ENCODE data around the gene RACK1.
"Not testable (repeated sequence)": the region's sequence is repeated elsewhere in the genome, so short reads cannot be mapped to it uniquely, and the experiment has no call there.

Gene RACK1

GRCh38 chr5:181243564-181244343, at the start of gene RACK1:
Gene RACK1, minus strand, starts transcription at chr5:181243906. Its CDS starts 106 bp downstream, at chr5:181243800.
- DNase-seq: peak; percentile 82

- not testable (repeated sequence) for DNase-seq
These were observed 43.6 kb upstream of the RACK1 start for GRCh38 chr5:181287331-181287730.

DNA sequence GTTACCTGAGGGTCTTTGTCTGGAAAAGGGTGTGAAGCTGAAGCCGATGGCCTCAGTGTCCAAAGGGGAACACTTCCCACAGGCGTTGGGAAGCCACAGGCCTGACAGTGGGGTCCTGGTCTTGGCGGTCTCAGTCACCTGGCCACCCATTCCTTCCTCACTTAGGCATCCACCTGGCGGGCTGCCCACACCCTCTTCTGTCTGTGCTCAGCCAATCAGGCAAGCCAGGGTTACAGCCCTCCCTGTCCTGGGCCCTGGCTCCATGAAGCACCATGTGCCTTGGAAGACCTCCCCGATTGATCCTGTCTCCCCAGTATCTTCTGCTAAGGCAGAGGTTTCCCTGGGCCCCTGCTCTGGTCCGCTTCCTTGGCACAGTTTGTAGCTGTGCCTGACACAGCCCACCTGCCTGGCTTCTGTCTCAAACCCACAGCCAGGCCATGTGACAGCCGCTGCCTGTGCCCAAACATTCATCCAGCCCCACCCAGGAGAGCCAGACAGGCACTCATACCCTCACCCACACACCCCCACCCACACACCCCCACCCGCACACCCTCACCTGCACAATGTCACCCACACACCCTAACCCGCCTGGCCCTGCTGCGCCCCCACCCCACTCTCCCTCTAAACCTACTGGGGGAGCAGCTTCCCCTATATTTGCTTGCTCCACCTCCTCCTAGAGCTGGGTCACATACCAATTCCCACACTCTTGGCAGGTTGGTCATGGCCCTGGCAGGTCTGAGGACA, 42.4 kb upstream of the RACK1 start:
- not testable (repeated sequence) for DNase-seq

- not testable (repeated sequence) for DNase-seq
These were observed 40.4 kb upstream of the RACK1 start for GRCh38 chr5:181283841-181284755.

GRCh38 chr5:181283347-181283746, 39.6 kb upstream of the RACK1 start:
- no peak for DNase-seq

DNA sequence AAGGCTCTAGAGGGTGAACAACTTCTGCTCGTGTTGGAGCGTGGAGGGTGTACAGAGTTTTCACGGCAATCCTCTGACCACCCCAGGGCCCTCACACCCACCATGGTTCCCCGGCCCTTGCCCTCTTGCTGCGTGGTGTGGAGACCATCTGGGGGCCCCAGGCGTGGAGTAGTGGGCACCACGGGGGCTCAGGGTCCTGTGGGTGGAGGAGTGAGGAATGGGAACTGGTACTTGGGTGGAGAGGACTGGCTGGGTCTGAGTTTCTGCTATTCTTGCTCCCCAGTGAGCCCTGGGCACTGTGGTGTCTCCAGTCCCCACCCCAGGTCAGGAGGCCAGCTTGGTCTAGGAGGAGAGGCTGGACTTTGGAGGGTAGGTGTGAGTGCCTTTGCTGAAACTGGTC, 39.2 kb upstream of the RACK1 start:
- DNase-seq: no peak

- DNase-seq: not testable (repeated sequence)
These were observed 38.7 kb upstream of the RACK1 start for GRCh38 chr5:181282415-181282814.

GRCh38 chr5:181281984-181282316, 38.2 kb upstream of the RACK1 start:
- DNase-seq: no peak

DNA sequence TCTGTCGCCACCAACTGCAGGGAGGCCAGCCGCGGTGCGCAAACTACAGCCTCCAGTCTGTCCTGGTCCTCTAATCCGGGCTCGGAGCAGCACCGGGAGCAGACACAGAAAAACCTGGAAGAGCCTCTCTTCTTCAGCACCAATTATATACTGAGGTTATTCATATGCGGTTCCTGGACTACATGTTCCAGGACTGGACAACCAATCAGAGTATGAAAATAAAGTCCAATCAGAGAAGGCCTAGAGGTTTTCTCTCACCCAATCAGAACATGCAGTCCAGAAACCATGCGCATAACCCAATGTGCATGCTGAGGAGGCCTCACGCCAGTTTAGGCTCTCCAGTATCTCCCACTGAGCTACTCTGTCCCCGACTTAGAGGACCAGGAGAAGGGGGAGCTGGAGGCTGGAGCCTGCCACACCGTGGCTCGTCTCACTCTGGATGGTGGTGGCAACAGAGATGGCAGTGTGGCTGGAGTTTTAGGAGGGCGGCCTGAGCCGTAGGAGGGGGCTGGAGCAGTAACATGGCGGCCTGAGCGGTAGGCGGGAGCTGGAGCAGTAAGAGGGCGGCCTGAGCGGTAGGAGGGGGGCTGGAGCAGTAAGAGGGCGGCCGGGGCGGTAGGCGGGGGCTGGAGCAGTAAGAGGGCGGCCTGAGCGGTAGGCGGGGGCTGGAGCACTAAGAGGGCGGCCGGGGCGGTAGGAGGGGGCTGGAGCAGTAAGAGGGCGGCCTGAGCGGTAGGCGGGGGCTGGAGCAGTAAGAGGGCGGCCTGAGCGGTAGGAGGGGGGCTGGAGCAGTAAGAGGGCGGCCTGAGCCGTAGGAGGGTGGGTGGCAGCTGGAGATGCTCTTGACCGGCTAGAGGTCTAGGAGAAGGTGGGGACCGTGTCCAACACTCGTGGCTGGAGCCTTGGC, 37.6 kb upstream of the RACK1 start:
- DNase-seq: no peak

- no peak for DNase-seq
These were observed 36.6 kb upstream of the RACK1 start for GRCh38 chr5:181280251-181280762.

- DNase-seq: not testable (repeated sequence)
These were observed 29.7 kb upstream of the RACK1 start for GRCh38 chr5:181273433-181273744.

- no peak for DNase-seq
These were observed 27.4 kb upstream of the RACK1 start for GRCh38 chr5:181271081-181271480.

DNA sequence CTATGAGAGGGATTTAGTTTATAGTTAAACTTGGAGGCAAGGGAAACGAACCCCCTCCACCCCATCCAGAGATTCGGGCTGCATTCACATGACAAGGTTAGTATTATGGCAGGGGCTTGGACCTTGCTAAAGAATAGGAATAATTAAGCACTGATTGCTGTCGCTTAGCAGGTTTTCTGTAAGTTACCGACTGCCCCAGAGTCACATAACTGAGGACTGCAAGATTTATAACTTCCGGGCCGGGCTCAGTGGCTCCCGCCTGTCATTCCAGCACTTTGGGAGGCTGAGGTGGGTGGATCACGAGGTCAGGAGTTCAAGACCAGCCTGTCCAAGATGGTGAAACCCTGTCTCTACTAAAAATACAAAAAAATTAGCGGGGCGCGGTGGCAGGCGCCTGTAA, 24.2 kb upstream of the RACK1 start:
- DNase-seq: not testable (repeated sequence)

- DNase-seq: not testable (repeated sequence)
These were observed 23.7 kb upstream of the RACK1 start for GRCh38 chr5:181267291-181267904.

DNA sequence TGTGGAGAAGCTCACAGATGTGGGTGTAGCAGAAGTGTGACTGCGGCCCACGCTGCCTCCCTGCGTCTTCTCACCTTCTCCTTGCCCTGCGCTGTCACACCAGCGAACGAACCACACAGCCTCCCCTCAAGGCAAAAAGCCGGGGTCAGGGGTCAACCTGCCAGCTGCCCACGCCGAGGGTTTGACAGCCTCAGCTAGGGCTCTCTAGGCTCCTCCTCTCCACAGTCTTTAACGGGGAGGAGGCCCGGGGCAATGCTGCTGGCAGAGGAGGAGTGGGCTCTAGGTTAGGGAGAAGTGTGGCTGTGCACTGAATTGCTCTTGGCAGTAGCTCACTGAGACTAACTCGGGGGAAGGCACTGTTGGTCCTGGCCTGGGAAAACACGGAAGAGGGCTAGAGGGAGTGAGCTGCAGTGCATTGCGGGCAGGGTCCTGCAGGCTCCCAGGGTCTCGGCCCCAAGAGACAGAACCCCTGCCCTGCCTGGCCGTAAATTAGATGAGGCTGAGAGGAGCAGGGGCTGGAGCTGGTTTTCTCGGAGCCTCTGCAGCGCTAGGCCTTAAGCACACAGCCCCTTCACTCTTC, 21.5 kb upstream of the RACK1 start:
- no peak for DNase-seq

GRCh38 chr5:181263633-181264032, 19.9 kb upstream of the RACK1 start:
- no peak for DNase-seq

GRCh38 chr5:181261320-181262049, 17.8 kb upstream of the RACK1 start:
- peak; percentile 43 for DNase-seq

- DNase-seq: peak; percentile 81
These were observed 17.1 kb upstream of the RACK1 start, which contains the start of gene TRIM52 for GRCh38 chr5:181260720-181261319. Gene TRIM52, minus strand, starts transcription at chr5:181261143. Its CDS starts 330 bp downstream, at chr5:181260813.

DNA sequence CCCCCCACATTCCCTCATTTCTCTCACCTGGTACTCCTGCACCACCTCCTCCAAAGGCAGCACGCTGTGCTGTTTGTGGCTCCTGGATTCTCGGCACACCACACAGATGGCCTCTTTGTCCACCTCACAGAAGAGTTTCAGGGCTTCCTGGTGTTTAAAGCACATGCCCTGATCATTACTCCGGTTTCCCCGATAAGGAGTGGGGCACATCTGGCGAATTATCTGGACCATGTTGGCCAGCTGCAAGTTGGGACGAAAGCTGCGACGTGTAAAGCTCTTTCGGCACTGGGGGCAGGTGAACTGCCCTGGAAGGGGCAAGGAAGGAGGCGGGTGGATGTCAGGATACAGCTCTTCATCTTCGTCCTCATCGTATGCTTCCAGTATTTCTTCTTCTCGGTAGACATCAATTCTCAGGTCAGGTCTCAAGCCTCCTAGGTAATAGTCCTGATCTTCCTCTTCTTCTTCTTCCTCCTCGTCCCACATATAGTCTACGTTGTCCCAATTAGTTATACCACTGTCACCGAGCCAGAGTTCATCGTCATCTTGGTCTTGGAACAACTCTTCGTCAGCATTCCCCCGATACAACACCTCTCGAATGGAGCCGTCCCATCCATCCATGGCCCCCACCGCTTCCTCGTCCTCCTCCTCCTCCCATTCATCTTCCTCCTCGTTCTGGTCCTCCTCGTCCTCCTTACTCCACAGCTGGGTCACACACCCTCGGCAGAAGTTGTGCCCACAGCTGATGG, 16.4 kb upstream of the RACK1 start:
- no peak for DNase-seq

Data from NCI-H226 (cell line).